AG09309 (cell line): Measurements from ENCODE around the gene PAIP1.
A peak's percentile ranks its signal among the peaks of the same experiment; 100 is the strongest.

Source experiments
- DNase-seq: peaks from one replicate; pipeline ENCODE4 v3.0.0-alpha.2; 2010; ENCODE audit warnings: low read depth
- H3K4me3 ChIP-seq: 2 replicates; pipeline ENCODE4 v1.5.1; 2011; ENCODE audit warnings: mild to moderate bottlenecking, low read depth, low read length, moderate library complexity; ENCODE audit not compliant: control insufficient read depth
- TF ChIP-seq, protein P1 (sequence below): IDR thresholded peaks from 2 replicates; pipeline ENCODE4 v1.5.1; 2011; ENCODE audit warnings: mild to moderate bottlenecking, low read depth, low read length, inconsistent platforms; ENCODE audit not compliant: insufficient read depth, control insufficient read depth; ENCODE audit errors: missing control alignments

PAIP1 gene, protein sequence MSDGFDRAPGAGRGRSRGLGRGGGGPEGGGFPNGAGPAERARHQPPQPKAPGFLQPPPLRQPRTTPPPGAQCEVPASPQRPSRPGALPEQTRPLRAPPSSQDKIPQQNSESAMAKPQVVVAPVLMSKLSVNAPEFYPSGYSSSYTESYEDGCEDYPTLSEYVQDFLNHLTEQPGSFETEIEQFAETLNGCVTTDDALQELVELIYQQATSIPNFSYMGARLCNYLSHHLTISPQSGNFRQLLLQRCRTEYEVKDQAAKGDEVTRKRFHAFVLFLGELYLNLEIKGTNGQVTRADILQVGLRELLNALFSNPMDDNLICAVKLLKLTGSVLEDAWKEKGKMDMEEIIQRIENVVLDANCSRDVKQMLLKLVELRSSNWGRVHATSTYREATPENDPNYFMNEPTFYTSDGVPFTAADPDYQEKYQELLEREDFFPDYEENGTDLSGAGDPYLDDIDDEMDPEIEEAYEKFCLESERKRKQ

DNA sequence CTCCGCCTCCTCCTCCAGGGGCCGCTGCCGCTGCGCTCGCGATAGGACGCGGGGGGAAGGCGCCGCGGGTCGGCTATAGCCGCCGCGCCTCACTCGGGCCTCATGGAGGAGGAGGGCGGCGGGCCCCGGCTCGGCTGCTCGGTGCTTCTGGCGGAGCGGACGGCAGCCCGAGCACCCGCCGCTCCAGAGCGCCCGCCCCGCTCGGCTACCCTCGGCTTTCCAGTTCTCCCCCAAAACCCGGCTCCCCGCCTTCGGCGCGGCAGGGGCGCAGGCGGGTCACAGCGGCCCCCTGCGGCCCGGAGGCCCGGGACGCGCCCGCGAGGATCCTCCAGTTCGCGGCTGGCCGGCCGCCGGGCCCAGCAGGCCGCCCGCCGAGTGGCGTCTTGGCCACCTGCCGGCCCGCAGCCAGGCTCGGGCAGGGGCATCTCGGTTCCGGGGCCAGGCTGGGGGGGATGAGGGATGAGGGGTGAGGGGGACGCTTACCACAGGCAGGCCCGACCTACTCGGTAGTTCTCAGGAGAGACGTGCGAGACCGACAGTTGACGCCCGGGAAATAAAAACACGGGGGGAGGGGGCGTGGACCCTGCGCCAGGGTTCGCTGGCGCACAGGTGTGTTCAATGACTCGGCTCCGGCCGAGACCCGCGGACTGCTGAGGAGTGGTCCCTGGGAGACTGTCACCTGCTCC, at the start of gene PAIP1:
PAIP1 (minus strand) TSS at position 221 of the 686 bp plus-strand sequence. CDS start 231 bp downstream, outside the sequence.
- DNase-seq: peak; percentile 48
- peak within 1 kb of the TSS; percentile 89 for H3K4me3 ChIP-seq
- TF ChIP-seq, protein P1, sequence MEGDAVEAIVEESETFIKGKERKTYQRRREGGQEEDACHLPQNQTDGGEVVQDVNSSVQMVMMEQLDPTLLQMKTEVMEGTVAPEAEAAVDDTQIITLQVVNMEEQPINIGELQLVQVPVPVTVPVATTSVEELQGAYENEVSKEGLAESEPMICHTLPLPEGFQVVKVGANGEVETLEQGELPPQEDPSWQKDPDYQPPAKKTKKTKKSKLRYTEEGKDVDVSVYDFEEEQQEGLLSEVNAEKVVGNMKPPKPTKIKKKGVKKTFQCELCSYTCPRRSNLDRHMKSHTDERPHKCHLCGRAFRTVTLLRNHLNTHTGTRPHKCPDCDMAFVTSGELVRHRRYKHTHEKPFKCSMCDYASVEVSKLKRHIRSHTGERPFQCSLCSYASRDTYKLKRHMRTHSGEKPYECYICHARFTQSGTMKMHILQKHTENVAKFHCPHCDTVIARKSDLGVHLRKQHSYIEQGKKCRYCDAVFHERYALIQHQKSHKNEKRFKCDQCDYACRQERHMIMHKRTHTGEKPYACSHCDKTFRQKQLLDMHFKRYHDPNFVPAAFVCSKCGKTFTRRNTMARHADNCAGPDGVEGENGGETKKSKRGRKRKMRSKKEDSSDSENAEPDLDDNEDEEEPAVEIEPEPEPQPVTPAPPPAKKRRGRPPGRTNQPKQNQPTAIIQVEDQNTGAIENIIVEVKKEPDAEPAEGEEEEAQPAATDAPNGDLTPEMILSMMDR: peak; percentile 16

DNA sequence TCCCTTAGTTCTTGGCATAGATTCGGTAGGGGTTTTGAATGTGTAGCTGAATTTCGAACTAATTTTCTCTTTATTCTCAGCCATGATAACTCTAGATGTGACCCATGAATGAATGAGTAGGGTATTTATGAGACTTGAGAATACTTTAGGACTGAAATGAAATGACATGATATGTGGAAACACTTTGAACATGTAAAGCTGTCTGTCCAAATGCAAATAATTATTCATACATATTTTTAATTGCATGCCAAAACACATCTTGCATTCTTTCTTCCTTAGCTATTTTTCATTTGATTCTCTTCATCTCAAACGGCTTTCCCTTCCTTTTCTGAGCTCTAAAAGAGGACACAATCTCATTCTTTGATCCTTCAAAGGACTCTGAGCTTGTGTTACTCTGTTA, 49.5 kb upstream of the PAIP1 start:
- no peak for DNase-seq
- H3K4me3 ChIP-seq: no peak overlapping the region
- TF ChIP-seq, protein P1: no peak

DNA sequence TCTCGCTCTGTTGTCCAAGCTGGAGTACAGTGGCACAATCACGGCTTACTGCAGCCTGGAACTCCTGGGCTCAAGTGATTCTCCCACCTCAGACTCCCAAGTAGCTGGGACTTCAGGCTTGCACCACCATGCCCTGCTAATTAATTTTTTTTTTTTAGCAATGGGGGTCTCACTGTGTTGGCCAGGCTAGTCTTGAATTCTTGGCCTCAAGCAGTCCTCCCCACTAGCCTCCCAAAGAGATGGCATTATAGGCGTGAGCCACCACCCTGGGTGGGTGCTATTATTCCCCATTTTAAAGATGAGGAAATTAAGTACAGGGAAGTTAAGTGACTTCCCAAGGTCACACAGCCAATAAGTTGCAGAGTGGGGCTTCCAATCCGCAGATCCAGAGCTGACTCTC, 47.8 kb upstream of the PAIP1 start:
- no peak for DNase-seq
- TF ChIP-seq, protein P1: no peak
- no peak overlapping the region for H3K4me3 ChIP-seq

DNA sequence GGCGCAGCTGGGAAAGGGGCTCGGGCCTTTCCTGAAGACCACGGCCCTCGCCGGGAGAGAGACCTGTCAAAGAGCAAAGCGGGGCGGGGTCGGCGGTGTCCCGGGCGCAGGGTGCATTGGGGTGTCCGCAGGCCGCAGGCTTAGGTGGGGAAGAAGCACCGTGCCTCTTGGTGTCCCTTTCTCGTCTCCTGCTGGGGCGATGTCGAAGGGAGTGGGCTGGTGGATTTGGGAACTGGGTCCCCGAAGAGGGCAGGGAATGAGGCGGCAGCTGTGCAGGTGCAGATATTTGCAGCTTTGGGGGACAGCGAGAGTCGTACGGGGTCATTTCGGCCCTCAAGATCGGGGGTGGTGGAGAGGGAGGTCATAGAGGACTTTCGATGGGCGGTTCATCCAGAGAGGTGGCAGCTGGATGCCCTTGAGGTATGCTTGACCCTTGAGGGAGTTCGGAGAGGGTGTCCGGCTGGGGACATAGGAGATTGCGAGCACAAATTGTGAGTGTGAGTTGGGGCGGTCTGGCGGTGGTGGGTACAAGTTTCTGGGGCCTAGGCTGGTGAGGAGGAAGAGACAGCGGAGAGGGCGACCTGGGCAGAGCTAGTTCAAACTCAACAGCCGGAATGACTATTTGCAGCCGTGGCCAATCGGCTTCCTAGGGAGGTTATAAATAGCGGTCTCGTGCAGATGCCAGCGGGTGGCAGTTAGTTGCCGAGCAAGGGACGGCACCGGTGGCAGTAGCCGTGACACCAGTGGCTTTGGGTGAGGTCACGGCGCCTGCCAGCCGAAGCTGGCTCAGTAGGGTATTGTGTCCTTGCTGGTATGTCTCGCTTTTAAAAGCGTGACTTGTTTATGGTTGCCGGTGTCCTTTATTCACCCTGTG, 46.7 kb upstream of the PAIP1 start:
- TF ChIP-seq, protein P1: peak; percentile 4
- DNase-seq: no peak
- H3K4me3 ChIP-seq: peak overlapping the region; percentile 83

DNA sequence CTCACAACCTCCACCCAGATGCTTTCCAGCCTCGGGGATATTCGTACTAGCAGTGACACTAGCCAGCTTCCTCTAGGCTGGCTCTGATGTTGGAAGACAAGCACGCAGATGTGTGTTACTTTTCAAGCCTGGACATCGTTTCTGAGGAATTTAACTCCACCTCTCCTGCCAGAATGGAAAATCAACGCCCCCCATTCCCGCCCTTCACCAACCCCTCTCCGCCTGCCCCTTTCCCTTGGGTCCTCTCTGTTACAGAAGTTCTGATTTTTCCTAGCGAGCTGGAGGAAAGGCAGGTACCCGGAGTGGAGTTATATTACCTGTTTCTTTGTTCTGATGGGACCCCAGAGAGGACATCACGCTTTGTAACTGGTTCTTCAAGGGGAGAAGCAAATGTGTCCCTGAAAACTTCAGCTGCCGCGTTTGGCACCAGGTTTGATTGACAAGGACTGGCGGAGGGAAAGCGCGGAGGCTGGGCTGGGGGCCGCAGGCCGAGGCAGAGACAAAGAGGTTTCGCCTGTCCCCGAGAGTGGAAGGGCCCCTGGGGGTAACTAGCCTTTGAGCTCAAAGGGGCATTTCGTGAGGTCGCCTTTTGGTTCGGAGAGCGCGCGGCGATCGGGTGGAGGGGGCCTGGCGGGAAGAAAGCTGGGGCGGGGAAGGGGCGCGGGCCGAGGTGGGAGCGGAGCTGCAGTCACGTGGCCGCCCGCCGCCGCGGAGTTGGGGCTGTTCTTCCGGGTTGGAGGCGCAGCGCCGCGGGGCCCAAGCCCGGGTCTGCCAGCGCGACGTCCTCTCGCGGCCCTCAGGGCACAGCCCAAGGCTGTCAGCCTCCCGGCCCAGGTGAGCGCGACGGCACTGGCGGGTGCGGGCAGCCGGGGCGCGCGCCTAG, 45.8 kb upstream of the PAIP1 start, which contains the start of gene NNT:
NNT (plus strand) TSS at position 720 of the 883 bp plus-strand sequence. CDS start 6,016 bp downstream, outside the sequence.
- peak within 1 kb of the TSS; percentile 83 for H3K4me3 ChIP-seq
- peak; percentile 10 for DNase-seq
- TF ChIP-seq, protein P1: no peak
